EH (cell line): Measurements from ENCODE around the gene DIAPH3.

Experiments
- DNase-seq: peaks from one replicate; pipeline ENCODE4 v3.0.0-alpha.2; 2015; ENCODE audit warnings: low read depth

DIAPH3 gene

DNA sequence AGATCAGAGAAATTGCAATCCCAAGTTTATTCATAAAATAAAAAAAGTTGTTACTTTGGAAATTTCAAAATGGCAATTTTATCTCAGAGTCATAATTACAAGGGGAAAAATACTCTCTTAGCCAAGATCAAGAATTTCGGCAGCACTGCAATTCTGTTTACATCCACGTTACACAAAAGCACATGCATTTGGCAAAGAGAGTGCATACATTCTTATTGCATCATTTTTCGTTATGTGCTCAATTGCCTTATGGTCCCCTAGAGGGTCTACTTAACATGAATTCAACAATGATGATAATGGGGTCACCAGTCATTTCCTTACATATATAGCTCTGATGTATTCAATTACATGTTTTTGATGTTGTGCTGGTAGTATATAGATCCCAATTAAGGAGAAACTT, 498.0 kb downstream of the DIAPH3 start:
- DNase-seq = no peak

DNA sequence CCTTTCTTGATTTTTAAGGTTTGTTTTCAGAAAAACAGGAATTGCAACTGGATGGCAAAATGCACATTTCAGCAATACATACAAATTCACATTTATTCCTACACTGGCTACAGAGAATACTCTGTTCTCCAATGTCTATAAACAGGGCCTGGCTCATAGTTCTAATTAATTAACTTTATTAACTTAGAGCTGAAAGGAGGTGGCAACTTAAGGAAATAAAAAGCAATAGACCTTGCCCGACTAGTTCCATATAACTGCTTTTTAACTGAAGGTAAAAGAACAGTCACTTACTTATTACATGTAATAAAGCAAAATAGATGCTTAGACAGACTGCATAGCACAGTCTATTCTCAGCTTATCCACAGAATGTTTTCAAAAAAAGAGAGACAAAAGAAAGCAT, 498.5 kb downstream of the DIAPH3 start:
- no peak for DNase-seq

DNA sequence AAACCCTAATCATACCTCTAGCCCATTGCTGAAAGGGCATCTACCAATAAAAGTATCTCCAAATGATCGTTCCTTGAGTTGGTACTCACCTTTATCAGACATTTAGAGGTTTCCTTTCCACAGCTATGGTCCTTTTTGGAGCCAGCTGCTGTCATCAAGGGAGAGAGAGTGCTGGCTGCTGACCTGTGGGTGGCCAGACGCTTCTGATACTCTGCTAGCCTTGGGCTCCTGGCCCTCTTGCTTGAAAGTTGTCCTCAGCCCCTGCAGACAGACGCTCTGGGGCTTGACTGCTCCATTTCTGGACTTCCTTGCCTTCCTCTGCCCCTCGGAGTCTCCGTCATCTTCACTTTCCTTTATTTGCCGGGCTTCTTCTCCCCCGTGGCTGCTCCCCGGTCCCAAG, 499.1 kb downstream of the DIAPH3 start:
- DNase-seq = no peak

DNA sequence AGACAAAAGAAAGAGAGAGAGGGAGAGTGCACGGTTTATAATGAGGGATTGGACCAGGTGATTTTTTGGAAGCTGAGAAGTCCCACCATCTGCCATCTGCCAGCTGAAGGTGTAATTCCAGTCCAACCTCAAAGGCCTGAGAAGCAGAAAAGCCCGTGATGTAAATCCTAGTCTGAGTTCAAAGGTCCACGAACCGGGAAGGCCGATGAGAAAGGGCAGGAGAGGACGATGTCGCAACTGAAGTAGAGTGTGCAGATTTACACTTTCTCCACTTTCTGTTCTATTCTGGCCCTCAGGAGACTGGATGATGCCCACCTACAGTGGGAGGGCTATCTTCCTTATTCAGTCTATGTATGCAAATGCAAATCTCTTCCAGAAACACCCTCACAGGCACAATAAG, 500.0 kb downstream of the DIAPH3 start:
- no peak for DNase-seq

DNA sequence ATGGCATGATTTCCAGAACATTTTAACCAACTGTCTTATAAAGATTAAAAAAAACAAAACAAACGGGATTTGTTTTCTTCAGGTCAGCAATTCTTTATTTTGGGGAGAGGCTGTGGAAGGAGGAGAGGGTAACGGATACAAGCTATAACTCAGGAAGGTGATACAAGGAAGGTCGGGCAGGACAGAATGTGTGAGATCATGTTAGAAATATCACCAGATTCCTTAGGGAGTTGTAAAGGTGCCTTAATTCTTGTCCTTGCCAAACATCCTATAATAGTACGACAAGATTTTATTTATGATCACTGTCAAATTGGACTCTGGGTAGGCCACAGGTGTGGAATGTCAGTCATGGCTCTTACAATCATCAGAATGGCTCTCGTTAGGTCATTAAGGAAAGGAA, 503.1 kb downstream of the DIAPH3 start:
- DNase-seq = no peak

DNA sequence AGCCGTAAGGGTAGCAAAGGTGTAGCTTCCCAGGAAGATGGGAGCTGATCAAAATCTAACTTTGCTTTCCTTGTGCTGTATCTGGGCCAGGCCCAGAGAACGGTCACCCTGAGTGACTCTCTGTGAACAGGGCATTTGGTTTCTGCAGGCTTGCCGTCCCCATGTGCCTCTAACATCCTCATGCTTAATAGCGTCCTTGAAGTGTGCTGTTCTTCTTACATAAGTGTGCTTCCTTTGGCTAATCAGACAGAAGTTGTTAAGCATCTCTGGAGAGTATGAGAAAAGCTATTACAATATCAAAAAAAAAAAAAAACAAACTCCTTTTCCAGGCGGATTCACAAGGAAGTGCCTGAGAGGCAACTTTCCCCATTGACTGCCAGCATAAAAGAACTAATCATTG, 503.7 kb downstream of the DIAPH3 start:
- DNase-seq = no peak

DNA sequence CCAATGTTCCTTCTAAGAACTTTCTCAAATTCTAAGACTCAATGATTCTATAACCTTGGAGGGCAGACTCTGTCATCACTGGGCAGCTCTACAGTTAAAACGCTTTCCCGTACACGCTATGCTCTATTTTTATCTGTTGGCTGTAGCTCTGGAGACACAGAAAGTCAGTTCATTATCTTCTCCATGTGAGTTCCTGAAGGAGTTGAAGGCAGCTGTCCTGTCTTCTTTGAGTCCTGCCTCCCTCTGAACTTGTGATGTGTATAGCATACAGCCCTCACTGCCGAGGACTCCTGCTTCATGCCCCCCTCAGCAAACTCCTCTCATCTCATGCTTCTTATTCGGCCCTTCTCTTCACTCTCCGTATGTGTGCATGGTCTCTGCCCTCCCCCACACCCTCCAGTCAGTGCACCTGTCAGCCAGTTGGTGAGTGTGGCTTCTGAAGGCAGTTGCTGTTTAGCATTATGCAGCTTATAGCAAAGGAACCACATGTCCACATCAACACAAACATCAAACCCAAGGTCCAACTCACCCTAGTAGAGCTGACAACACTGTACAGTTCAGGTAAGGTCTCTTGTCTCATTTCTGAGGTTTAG, 504.9 kb downstream of the DIAPH3 start:
- DNase-seq = no peak

DNA sequence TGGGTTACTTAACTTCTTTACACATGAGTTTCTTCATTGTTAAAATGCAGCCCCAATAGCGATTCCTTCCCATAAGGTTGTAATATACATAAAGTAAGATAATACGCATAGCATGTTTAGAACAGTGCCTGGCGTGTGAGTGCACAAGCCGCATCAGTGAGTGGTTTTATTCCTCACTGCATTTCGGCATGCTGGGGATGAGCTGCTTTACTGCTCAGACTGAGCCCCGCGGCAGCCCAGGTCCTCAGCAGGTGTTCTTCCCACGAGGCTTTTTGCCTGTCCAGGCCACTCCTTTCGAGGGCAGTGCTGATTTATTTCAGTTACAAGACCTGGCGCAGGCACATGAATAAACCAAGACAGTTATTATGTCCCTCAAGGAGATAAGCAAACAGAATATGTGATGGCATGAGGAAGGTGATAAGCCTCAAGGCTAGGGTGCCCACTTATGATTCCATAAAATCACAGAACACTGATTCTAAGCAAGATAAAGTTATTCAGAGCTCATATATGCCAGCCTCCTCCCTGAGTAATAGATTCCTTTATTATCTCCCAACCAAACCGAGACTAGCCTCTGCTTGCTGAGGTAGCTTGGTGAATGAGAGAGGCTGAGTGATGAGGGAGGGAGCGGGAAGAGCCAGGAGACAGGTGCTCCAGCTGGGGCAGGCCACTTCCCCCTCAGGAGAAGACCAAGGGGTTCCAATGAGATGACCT, 505.5 kb downstream of the DIAPH3 start:
- no peak for DNase-seq

DNA sequence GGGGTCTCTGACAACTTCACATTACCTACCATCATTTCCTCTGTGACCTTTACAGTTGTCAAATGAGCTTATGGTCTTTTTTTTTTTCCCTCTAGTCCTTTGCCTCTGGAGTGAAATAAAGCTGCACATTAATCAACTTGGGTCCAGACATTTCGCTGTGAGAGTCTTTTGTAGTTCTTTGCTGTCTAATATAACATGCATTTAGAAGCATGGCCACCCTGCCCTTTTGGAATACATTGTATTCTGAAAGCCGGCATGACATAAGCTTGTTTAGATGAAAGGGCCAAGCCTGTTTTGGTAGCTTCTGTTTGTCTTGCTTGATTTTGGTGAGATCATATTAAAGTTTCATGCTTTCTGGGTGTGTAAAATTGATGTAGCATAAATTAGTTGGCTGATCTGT, 509.8 kb downstream of the DIAPH3 start:
- DNase-seq = no peak

DNA sequence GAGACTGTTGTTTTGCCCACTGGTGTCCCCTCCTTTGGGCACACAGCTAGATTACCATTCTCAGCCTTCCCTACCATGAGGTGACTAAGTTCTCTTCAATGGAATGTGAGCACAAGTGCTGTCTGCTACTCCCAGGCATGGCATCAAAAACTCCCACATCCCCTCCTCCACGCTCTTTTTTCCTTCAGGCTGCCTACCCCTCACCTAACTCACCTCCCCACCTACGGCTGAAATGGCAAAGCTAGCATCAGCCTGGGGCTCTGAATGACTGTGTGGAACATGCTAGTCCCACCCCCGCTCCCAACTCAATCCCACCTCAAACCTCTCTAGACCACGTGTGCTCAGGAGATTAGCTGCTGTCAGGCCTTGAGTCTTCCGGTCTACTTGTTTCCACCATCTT, 512.2 kb downstream of the DIAPH3 start:
- DNase-seq = no peak

DNA sequence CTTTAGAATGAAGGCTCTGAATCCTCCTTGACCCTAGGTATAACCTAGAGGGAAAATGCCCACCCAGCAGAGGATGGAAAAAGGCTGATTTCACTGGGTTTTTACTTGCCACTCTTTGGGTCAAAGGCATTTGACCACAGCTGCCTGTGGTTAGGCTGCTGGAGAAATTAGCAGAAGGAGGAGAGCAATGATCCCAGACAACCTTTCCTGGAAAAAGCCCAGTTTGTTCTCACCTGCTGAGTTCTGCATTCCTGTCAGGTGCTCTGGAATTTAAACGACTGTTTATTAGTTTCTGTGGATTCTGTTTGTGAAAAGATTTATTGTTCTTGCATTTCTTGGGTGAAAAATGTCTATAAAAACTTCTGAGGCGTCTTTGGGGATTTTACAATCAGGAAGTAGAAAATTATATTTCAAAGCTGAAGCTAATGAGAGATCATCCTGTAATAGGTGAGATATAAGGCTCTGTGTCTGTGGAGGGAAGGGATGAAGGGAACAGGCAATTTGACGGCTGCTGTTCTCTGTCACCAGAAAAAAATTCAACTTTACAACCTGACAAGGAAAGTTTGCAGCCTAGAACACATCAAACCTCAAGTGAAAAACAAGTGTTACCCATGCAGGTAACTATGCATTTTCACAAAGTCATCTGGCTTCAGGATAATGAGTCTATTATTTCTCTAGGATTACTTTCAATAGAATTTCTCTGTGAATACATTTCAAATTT, 519.7 kb downstream of the DIAPH3 start:
- no peak for DNase-seq

DNA sequence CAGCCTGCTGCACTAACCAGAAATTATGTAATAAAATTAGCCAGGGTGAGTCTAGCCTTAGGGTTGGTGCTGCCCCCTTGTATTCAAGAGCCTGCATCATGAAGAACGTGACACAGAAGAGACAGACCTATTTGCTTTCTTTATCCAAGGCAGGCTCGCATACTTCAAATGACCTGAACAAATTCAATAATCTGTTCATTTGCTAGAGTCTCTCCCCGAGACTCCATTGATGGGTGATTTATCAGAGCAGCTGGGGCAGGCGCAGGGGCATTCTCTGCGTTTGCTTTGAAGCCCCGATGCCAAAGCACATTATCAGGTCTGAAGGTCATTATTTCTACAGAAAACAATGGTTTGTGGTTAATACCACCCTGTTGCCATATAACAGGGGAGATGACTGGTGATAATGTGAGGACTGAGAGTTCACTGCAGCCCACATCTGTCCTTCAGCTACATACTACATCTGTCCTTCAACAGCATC, 520.3 kb downstream of the DIAPH3 start:
- DNase-seq = no peak

DNA sequence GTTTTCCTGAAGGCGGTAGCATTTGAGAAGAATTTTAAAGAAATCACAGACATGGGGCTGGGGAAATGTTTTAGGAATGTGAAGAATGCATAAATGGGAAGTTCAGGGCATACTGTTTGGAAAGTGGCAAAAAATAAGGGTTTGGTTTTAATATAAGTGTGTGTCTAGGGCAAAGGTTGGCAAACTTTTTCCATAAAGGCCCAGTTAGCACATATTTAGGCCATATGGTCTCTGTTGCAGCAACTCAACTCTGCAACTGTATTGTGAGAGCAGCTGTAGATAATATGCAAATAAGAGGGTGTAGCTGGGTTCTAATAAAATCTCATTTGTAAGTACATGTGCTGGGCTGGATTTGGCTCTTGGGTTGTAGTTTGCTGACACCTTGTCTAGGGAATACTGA, 521.9 kb downstream of the DIAPH3 start:
- peak; percentile 42 for DNase-seq

DNA sequence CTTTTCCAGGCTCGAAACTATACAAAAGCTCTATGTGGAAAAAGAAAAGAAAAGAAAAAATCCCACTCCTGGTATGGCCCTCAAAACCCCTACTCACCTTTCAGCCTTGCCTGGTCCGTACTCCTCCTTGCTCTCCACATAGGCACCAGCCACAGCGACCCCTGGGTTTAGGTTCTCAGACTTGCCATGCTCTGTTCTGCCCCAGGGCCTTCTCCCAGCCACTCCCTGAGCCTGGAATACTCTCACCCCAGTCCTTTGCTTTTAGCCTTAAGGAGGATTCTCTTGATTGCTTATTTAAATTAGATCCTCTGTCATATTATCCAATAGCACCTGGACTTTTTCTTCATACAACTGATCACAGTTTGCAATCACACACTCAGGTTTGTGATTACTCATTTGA, 522.5 kb downstream of the DIAPH3 start:
- no peak for DNase-seq

DNA sequence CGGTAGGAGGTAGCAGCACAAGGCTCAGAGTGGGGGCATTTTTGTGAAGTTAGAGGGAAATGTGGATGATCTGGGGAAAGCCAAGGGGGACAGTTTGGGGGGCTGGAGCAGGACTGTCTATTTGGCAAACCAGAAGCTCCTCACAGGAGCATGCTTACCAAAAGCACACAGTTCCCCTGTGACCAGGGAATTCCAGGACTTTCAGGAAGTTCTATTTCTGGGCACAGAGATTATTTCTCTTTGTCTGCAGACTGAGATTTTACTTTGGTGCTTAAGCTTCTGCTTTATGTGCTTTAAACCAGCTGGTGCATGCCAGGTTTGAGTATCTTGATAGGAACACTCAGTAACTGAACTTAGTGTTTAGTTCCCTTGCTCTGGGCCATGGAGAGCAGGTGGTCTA, 525.3 kb downstream of the DIAPH3 start:
- DNase-seq = no peak

DNA sequence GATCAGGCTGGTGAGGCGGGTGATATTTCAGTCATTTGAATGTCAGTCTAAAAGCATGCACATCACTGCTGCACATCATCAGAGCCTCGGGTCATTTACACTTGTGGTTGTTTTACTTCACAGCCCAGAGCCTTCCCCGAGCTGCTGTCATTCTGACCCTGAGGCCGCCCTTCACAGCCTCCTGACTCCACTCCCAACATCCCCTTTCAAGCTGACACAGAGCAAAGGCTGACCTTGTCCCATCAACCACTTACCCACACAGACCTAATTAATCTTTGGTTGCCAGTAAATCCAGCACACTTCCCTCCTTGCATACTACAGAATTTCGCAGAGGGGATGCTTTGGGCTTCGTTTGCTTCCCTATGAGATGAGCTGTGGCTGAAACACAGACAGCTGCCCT, 528.1 kb downstream of the DIAPH3 start:
- DNase-seq = no peak

DNA sequence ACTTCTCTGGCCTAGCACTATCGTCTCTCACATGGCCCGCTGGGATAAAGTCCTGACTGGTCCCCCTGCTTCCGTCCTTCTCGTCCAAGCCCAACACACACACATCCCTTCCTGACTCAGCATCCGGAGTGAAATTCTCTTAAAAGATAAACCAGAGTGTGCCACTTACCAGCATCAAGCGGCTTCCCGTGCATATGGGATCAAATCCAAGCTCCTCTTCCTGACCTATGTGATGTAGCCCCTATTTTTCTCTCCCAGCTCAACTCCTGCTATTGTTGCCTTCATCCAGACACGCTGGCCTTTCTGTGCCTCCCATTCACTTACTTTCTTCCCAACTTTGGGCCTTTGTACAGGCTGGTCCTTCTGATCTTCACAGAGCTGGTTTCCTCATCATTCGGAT, 530.4 kb downstream of the DIAPH3 start:
- DNase-seq = no peak

DNA sequence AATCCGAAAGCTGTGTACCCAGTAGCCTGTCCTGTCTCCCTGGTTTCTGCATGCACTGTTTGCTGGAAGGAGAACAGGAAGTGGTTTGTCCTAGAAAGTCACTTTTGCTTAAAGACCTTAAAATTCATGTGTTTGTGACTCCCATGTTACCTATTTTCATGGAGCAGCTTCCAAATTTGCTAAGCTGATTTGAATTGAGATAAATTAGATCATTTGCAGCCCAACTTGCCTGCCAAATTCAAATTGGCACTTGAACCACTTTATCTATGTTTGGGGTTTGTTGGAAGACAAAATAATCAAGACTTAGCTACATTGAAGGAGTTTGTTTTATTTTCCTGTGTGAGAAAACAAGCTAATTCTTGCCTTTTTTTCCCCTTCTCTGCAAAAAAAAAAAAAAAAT, 532.5 kb downstream of the DIAPH3 start:
- DNase-seq = no peak

DNA sequence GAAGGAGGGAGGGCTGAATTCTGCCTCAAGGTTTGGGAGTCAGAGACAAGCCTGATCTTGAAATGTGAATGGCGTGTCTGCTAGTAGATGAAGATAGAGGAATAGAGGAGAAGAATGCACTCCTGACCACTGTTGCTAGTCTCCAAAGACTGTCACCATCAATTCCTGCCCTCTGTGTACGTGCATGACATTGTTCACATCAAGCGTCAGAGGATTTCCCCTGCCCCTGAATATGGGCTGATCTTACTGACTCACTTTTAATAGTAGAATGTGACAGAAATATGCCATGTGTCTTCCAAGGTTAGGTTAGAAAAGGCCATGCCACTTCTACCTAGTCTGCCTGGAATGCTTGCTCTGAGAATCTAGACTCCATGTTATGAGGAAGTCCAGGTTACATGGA, 538.6 kb downstream of the DIAPH3 start:
- DNase-seq = no peak

DNA sequence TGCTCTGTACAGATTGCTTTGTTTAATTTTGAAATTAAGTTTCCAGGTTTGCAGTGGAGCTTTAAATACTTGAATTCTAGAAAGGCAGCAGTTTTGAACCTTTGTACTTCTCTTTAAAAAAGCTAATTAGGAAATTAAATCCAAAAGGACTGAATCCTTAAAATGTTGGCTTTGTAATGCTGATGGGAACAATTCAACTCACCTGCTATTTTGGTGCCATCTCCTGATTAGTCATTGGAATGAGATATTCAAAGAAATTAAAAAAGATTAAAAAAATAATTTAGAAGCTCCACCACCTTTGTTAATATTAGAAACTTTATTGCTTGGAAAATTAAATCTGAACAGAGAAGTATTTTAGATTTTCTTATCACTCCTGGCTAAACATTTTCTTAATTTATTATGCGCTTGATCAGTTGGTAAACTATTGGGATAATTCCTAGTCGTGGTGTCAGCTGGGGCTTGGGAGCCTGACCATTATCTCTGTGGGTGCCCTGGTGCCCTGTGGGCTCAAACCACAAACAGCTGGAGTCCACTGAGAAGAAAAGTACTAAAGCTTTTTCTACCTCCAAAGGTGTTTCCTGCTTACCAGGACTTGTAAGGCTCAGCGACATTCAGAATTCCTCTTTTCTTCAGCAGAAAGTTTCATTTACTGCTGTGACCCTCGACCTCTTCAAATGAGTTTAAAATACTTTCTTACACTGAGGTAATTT, 540.4 kb downstream of the DIAPH3 start:
- DNase-seq = no peak

DNA sequence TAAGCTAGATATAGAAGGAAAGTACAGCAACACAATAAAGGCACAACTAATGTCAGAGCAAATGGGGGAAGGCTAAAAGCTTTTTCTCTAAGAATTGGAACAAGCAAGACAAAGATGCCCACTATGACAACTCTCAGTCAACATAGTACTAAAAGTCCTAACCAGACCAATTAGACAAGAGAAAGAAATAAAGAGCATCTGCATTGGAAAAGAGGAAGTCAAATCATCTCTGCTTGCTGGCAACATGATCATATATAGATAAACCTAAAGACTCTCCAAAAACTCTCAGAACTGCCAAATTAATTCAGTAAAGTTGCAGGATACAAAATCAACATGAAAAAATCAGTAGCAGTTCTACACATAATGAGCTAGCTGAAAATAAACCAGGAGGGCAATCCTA, 542.0 kb downstream of the DIAPH3 start:
- DNase-seq = no peak
